Neural progenitor cell (in vitro differentiated cells): ENCODE measurements around the gene HDGFL2.
A peak's percentile ranks its signal among the peaks of the same experiment; 100 is the strongest.

ENCODE experiments used
- EZH2 ChIP-seq: fragments of 200-600 bp; sonication (generic); IDR thresholded peaks from 2 replicates; pipeline ENCODE4 v1.6.1; 2017; ENCODE audit warnings: antibody characterized with exemption, mild to moderate bottlenecking, moderate library complexity
- EZH2phosphoT487 ChIP-seq: fragments of 200-600 bp; sonication (generic); IDR thresholded peaks from 2 replicates; pipeline ENCODE4 v1.6.1; 2017; ENCODE audit warnings: antibody characterized with exemption
- TF ChIP-seq, protein P1 (sequence below): fragments of 200-600 bp; sonication (generic); IDR thresholded peaks from 2 replicates; pipeline ENCODE4 v1.5.1; 2017; ENCODE audit warnings: antibody characterized with exemption, mild to moderate bottlenecking

GRCh38 chr19:4537953-4538600 is 66.0 kb downstream of the HDGFL2 start:
- TF ChIP-seq EZH2 (no peak), EZH2phosphoT487 (no peak)
- TF ChIP-seq, protein P1, sequence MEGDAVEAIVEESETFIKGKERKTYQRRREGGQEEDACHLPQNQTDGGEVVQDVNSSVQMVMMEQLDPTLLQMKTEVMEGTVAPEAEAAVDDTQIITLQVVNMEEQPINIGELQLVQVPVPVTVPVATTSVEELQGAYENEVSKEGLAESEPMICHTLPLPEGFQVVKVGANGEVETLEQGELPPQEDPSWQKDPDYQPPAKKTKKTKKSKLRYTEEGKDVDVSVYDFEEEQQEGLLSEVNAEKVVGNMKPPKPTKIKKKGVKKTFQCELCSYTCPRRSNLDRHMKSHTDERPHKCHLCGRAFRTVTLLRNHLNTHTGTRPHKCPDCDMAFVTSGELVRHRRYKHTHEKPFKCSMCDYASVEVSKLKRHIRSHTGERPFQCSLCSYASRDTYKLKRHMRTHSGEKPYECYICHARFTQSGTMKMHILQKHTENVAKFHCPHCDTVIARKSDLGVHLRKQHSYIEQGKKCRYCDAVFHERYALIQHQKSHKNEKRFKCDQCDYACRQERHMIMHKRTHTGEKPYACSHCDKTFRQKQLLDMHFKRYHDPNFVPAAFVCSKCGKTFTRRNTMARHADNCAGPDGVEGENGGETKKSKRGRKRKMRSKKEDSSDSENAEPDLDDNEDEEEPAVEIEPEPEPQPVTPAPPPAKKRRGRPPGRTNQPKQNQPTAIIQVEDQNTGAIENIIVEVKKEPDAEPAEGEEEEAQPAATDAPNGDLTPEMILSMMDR = peak; percentile 32
